ENCODE data around the gene CHID1. TPM values are rescaled to one million over a fixed set of nuclear protein-coding genes. Genes with fewer than 3 reads are reported as not detected.

The CHID1 gene
- total RNA-seq, 4 donors from 2014 or later: 37.4 to 55.4 (median 47.2) TPM

DNA sequence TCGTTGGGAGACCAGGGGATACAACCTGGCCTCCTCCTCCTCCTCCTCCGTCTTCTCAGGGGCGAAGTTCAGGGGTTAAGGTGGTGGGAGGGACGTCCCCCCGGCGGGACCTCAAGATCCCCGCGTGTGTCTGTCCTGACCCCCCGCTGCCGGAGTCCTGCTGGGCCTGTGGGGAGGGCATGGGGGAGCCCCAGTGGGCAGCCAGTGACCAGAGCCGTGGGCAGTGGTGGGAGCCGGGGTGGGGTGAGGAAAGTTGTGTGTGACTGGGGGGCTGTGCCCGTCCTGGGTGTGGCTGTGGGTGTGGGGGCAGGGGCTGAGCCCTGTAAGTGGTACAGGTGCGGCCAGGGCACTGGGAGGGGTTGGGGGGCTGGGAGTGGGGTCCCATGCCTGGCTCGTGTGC, 57.8 kb downstream of the CHID1 start:
- WGBS: 61% methylated on average over 2 of the region's 15 CpGs
- H3K27me3 ChIP-seq: peaks cover 0 to 15% (median 5%) of the 10 kb centered on the region in 4 donors
- DNase-seq (ENCODE audit: extremely low spot score): no peak
- no peaks in the 10 kb centered on the region for H3K9me3 ChIP-seq
- peaks cover 0 to 50% (median 14%) of the 10 kb centered on the region in 4 donors for H3K36me3 ChIP-seq
- intact Hi-C loops (cut with DNase I): no loop called here
- no peak overlapping the region for H3K4me3 ChIP-seq
- TF ChIP-seq EP300 (IDR thresholded peaks at IDR 0.05) (no peak), POLR2A (IDR thresholded peaks at IDR 0.05; ENCODE audit: low read depth) (no peak)
- H3K4me1 ChIP-seq: peaks cover 42 to 89% (median 72%) of the 10 kb centered on the region in 4 donors
- H3K27ac ChIP-seq (replicated peaks in 1 of 4): peak overlapping the region in 1 of 4 donors; percentile 11

DNA sequence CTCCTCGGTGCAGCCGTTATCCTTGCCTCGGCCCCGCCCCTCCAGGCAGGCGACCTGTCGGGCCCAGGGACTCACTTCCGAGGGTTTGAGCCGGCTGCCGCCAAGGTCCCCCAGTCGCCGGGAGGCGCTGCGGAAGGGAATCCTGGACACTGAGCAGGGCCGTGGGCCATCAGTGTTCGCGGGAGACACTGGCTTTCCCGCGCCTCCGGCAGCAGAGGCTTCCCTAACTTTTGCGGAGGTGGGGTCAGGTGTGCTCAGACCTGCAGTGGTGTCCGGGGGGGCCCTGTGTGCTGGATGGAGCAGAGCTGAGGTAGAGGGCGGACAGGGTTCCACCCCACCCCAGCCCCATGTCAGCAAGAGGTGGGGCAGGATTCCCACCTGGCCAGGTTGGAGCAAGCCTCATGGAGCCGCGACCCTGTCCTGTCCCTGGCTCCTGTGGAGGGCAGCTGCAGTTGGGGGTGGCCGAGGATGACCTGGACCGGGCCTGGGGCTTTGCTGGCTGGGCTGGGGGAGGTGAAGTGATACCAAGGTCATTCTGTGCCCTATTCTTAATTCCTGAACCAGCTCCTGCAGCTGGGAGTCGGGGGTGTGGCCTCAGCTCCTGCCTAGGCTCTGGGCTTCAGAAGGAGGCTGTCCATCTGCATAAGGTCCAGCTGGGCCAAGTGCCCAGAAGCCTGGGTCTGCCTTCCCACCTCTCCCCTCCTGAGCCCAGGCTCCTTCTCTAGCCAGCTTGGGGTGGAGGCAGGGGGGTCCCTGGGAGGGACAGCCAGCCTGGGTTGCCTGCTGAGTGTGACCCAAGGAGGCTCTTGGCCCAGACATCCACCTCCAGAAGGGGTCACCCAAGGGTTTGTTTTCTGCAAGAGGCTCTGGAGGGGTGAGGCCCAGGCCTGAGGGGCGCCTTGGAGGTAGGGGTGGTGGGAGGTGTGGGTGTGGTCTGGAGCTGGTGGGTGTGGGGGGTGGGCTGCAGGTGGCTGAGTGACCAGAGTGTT, 59.5 kb downstream of the CHID1 start:
- 63% methylated on average over 8 of the region's 28 CpGs for WGBS
- intact Hi-C loops (cut with DNase I): no loop called here
- peaks cover 43 to 95% (median 77%) of the 10 kb centered on the region in 4 donors for H3K4me1 ChIP-seq
- H3K9me3 ChIP-seq: no peaks in the 10 kb centered on the region
- TF ChIP-seq POLR2AphosphoS5 (IDR thresholded peaks at IDR 0.05) (no peak), POLR2A (IDR thresholded peaks at IDR 0.05; ENCODE audit: low read depth) (no peak), EP300 (IDR thresholded peaks at IDR 0.05) (no peak)
- TF ChIP-seq, protein P1, sequence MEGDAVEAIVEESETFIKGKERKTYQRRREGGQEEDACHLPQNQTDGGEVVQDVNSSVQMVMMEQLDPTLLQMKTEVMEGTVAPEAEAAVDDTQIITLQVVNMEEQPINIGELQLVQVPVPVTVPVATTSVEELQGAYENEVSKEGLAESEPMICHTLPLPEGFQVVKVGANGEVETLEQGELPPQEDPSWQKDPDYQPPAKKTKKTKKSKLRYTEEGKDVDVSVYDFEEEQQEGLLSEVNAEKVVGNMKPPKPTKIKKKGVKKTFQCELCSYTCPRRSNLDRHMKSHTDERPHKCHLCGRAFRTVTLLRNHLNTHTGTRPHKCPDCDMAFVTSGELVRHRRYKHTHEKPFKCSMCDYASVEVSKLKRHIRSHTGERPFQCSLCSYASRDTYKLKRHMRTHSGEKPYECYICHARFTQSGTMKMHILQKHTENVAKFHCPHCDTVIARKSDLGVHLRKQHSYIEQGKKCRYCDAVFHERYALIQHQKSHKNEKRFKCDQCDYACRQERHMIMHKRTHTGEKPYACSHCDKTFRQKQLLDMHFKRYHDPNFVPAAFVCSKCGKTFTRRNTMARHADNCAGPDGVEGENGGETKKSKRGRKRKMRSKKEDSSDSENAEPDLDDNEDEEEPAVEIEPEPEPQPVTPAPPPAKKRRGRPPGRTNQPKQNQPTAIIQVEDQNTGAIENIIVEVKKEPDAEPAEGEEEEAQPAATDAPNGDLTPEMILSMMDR (IDR thresholded peaks at IDR 0.05): no peak
- H3K27me3 ChIP-seq: peaks cover 0 to 17% (median 5%) of the 10 kb centered on the region in 4 donors
- peak overlapping the region in 1 of 4 donors; percentile 52 for H3K4me3 ChIP-seq
- no peak for DNase-seq (ENCODE audit: extremely low spot score)
- no peak overlapping the region for H3K27ac ChIP-seq (replicated peaks in 1 of 4)
- H3K36me3 ChIP-seq: peaks cover 0 to 54% (median 22%) of the 10 kb centered on the region in 4 donors

DNA sequence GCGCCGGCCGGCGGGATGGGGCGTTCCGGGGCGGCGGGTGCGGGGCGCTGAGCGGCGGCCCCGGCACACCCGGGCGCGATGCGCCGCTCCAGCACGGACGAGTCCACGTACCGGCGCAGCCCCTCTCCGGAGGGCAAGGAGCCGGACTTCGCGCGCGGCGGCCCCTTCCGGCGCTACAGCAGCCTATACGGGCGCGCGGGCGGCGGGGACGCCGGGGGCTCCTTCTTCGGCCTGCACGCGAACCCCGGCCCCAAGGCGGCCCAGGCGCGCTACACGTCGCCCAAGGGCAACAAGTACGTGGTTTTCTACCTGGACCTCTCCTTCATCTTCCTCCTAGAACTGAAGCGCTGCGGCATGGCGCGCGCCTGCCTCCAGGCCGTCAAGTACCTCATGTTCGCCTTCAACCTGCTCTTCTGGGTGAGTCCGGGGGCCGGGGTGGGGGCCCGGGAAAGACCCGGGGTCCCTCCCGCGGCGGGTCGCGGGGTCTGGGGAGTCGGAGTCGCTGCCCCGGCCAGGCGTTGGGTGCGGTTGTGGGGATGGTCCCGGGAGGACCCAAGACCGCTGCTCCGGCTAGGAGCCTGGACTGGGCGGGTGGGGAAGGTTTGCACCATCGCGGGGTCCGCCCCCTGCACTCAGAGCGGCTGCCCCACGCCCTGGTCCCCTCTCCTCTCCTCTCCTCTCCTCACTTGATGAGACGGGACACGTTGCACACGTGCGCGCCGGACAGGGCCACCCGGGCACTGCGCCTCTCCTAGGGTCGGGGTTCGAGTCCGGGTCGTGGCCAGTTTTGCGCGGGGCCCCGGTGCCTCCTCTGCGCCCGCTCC, 60.4 kb downstream of the CHID1 start:
- TF ChIP-seq EP300 (IDR thresholded peaks at IDR 0.05) (no peak), POLR2A (IDR thresholded peaks at IDR 0.05; ENCODE audit: low read depth) (no peak), POLR2AphosphoS5 (IDR thresholded peaks at IDR 0.05) (no peak)
- TF ChIP-seq, protein P1 (IDR thresholded peaks at IDR 0.05): no peak
- WGBS: 39% methylated on average over 60 of the region's 97 CpGs
- H3K36me3 ChIP-seq: peaks cover 0 to 45% (median 22%) of the 10 kb centered on the region in 4 donors
- H3K9me3 ChIP-seq: no peaks in the 10 kb centered on the region
- DNase-seq (ENCODE audit: extremely low spot score): no peak
- peaks cover 0 to 17% (median 5%) of the 10 kb centered on the region in 4 donors for H3K27me3 ChIP-seq
- peak overlapping the region; percentile 49 to 58 (median 54) for H3K4me3 ChIP-seq
- intact Hi-C loops (cut with DNase I): loop anchor here (2.0 kb wide), 1 partner anchor 201 kb away; no protein-coding TSS in a partner anchor
- peaks cover 52 to 95% (median 80%) of the 10 kb centered on the region in 4 donors for H3K4me1 ChIP-seq
- H3K27ac ChIP-seq (replicated peaks in 1 of 4): peak overlapping the region in 2 of 4 donors; percentile 36 to 43

DNA sequence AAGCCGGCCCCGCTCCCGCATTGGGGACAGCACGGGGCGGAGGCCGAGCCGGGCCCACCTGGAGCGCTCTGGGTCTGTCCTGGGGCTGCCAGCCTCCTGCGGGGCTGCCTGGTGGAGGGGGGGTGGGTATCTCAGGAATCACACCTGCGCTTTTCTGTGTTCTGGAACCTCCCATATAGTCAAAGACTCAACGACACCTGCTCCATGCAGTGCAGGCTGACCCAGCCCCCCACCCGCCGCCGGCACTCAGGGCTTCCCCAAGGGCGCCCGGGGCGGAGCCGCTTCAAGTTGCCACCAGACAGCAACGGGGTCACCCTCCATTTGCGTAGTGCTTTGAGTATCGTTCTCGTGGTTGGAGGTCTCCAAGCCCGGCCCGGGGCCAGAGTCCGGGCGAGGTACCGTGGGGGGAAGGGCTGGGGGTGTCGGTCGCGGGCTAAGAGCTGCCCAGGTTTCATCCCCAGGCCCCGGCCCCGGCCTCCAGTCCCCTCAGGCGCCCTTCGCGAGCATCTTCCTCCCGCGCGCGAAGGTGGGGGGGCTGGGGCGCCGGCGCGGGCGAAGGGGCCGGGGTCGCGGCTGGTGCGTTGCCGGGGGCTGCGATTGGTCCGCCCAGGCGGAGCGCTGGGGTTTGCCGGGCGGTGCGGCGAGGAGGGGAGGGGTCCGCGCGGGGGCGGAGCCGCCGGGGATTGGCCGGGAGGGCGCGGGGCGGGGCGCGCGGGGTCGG, 61.3 kb downstream of the CHID1 start:
- peak overlapping the region in 1 of 4 donors; percentile 39 for H3K27ac ChIP-seq (replicated peaks in 1 of 4)

More for the DNA sequence above, 61.3 kb downstream of the CHID1 start:
- no peak for TF ChIP-seq EP300 (IDR thresholded peaks at IDR 0.05)
- TF ChIP-seq POLR2AphosphoS5 (IDR thresholded peaks at IDR 0.05): no peak
- no peak for TF ChIP-seq POLR2A (IDR thresholded peaks at IDR 0.05; ENCODE audit: low read depth)
- TF ChIP-seq, protein P1 (IDR thresholded peaks at IDR 0.05): no peak
- Histone ChIP-seq H3K27me3 (peaks cover 0 to 17% (median 5%) of the 10 kb centered on the region in 4 donors), H3K36me3 (peaks cover 0 to 39% (median 18%) of the 10 kb centered on the region in 4 donors), H3K4me1 (peaks cover 55 to 95% (median 85%) of the 10 kb centered on the region in 4 donors), H3K4me3 (peak overlapping the region; percentile 49 to 58 (median 54)), H3K9me3 (no peaks in the 10 kb centered on the region)
- intact Hi-C loops (cut with DNase I): loop anchor here (2.0 kb wide), 1 partner anchor 202 kb away; no protein-coding TSS in a partner anchor
- no peak for DNase-seq (ENCODE audit: extremely low spot score)
- WGBS: 4% methylated on average over 5 of the region's 71 CpGs

All from esophagus muscularis mucosa (tissue), 4 donors.